IMR-90 (cell line): ENCODE results near the gene PPP3CA.

Experiments used
- CTCF ChIP-seq: conservative IDR thresholded peaks from 2 replicates; pipeline ENCODE4 v1.5.1; 2012; ENCODE audit warnings: mild to moderate bottlenecking, low read depth, low read length, improper control_type of control experiment
- MAZ ChIP-seq: IDR thresholded peaks from 2 replicates; pipeline ENCODE4 v1.6.1; 2012; ENCODE audit warnings: low read depth, mild to moderate bottlenecking, low read length, improper control_type of control experiment, moderate library complexity, borderline replicate concordance
- NFE2L2 ChIP-seq: fragments of 150-350 bp; IDR thresholded peaks from 2 replicates; pipeline ENCODE4 v1.6.1; 2016; ENCODE audit warnings: low read depth, mild to moderate bottlenecking, low read length
- POLR2A ChIP-seq: IDR thresholded peaks from 2 replicates; pipeline ENCODE4 v1.6.1; 2012; ENCODE audit warnings: mild to moderate bottlenecking, low read depth, low read length
- RAD21 ChIP-seq: IDR thresholded peaks from 2 replicates; pipeline ENCODE4 v1.6.1; 2012; ENCODE audit warnings: low read length, improper control_type of control experiment
- RCOR1 ChIP-seq: IDR thresholded peaks from 2 replicates; pipeline ENCODE4 v1.6.1; 2012; ENCODE audit warnings: mild to moderate bottlenecking, low read length, improper control_type of control experiment; ENCODE audit not compliant: insufficient replicate concordance

GRCh38 chr4:101122019-101122418, 225.3 kb downstream of the PPP3CA start:
- no peak for TF ChIP-seq CTCF
- no peak for TF ChIP-seq RAD21
- no peak for TF ChIP-seq NFE2L2
- no peak for TF ChIP-seq POLR2A
- no peak for TF ChIP-seq MAZ
- TF ChIP-seq RCOR1: no peak
